ENCODE data around the gene BARX2. TPM values are rescaled to one million over a fixed set of nuclear protein-coding genes. Genes with fewer than 3 reads are reported as not detected.

BARX2 gene
- total RNA-seq, 2 donors from 2014 or later: 0.35 to 1.4 TPM

GRCh38 chr11:129418039-129418438 is 42.4 kb downstream of the BARX2 start:
- no peaks in the 10 kb centered on the region for H3K36me3 ChIP-seq
- H3K4me3 ChIP-seq: no peak overlapping the region
- H3K27me3 ChIP-seq: no peaks in the 10 kb centered on the region
- no peaks in the 10 kb centered on the region for H3K4me1 ChIP-seq
- no peak for TF ChIP-seq CTCF (IDR thresholded peaks at IDR 0.05)
- H3K9me3 ChIP-seq: no peaks in the 10 kb centered on the region
- no peak overlapping the region for H3K27ac ChIP-seq
- DNase-seq (ENCODE audit: low spot score): no peak

- H3K4me3 ChIP-seq: no peak overlapping the region
- no peak overlapping the region for H3K27ac ChIP-seq
- no peaks in the 10 kb centered on the region for H3K27me3 ChIP-seq
- TF ChIP-seq CTCF (IDR thresholded peaks at IDR 0.05): no peak
- H3K4me1 ChIP-seq: no peaks in the 10 kb centered on the region
- no peaks in the 10 kb centered on the region for H3K36me3 ChIP-seq
- no peaks in the 10 kb centered on the region for H3K9me3 ChIP-seq
- DNase-seq (ENCODE audit: low spot score): no peak
These were observed 43.7 kb downstream of the BARX2 start for GRCh38 chr11:129419386-129419785.

- no peak for DNase-seq (ENCODE audit: low spot score)
- Histone ChIP-seq H3K36me3 (no peaks in the 10 kb centered on the region), H3K27ac (no peak overlapping the region), H3K27me3 (no peaks in the 10 kb centered on the region), H3K9me3 (no peaks in the 10 kb centered on the region), H3K4me1 (no peaks in the 10 kb centered on the region), H3K4me3 (no peak overlapping the region)
- TF ChIP-seq CTCF (IDR thresholded peaks at IDR 0.05): no peak
These were observed 47.8 kb downstream of the BARX2 start for GRCh38 chr11:129423426-129423825.

DNA sequence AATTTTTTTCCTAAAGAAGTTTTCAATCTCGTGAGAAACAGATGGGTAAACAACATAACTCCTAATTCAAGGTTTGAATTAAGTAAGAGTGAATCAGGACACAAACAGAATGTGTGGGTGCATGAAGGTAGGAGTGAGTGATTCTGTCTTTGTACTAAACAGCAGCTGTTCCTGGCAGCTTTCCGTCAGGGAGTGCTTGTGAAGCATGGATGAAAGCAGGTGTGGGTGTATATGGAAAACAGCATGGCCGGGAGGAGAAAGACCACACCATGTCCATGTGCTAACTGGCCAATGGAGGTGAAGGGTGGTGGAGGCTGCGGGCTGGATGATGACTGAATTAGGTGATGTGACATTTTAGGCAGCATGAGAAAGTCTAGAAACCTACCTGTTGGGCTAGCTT is 49.6 kb downstream of the BARX2 start:
- DNase-seq (ENCODE audit: low spot score): no peak
- Histone ChIP-seq H3K9me3 (no peaks in the 10 kb centered on the region), H3K4me1 (no peaks in the 10 kb centered on the region), H3K4me3 (no peak overlapping the region), H3K36me3 (no peaks in the 10 kb centered on the region), H3K27ac (no peak overlapping the region), H3K27me3 (no peaks in the 10 kb centered on the region)
- TF ChIP-seq CTCF (IDR thresholded peaks at IDR 0.05): no peak

GRCh38 chr11:129426038-129426437 is 50.4 kb downstream of the BARX2 start:
- H3K27ac ChIP-seq: no peak overlapping the region
- H3K27me3 ChIP-seq: no peaks in the 10 kb centered on the region
- no peaks in the 10 kb centered on the region for H3K36me3 ChIP-seq
- no peak for DNase-seq (ENCODE audit: low spot score)
- H3K9me3 ChIP-seq: peaks cover 0 to 5% of the 10 kb centered on the region in 2 donors
- H3K4me1 ChIP-seq: no peaks in the 10 kb centered on the region
- no peak overlapping the region for H3K4me3 ChIP-seq
- TF ChIP-seq CTCF (IDR thresholded peaks at IDR 0.05): no peak

GRCh38 chr11:129426776-129427175 is 51.1 kb downstream of the BARX2 start:
- Histone ChIP-seq H3K36me3 (no peaks in the 10 kb centered on the region), H3K4me3 (no peak overlapping the region), H3K4me1 (no peaks in the 10 kb centered on the region), H3K27ac (no peak overlapping the region), H3K27me3 (no peaks in the 10 kb centered on the region), H3K9me3 (peaks cover 0 to 12% of the 10 kb centered on the region in 2 donors)
- no peak for DNase-seq (ENCODE audit: low spot score)
- no peak for TF ChIP-seq CTCF (IDR thresholded peaks at IDR 0.05)
